Omental fat pad (tissue), 4 donors: ENCODE measurements around the gene INTS2. TPM values are rescaled to one million over a fixed set of nuclear protein-coding genes. Genes with fewer than 3 reads are reported as not detected.
A peak's percentile ranks its signal among the peaks of the same experiment; 100 is the strongest.

Experiments
- ATAC-seq: fragments of 150-250 bp; one replicate; pipeline ENCODE4 v1.9.1; 2016; ENCODE audit warnings: mild to moderate bottlenecking, moderate library complexity; ENCODE audit not compliant: low FRiP score
- DNase-seq: peaks from one replicate; pipeline ENCODE4 v3.0.0-alpha.2; 2019; ENCODE audit warnings: low spot score
- CTCF ChIP-seq, 3 donors: fragments of 450-650 bp; IDR thresholded peaks; one replicate each; pipeline ENCODE4 v1.5.1; 2016 to 2017; ENCODE audit warnings: antibody characterized with exemption in 3 of 3, mild to moderate bottlenecking in 3 of 3, moderate library complexity in 2 of 3
- total RNA-seq, 4 donors: library from RNA; depleted of rRNA; stranded (reverse); fragments of >200 nt; gene quantifications; one replicate each; pipeline ENCODE4 v1.1.0, GENCODE V29; 2016

The INTS2 gene
- total RNA-seq: 10 to 100 TPM in 3 of 4 donors, 1 to 10 TPM in 1; 9.6 to 18.0 (median 10.6) TPM

- peak; percentile 97 for DNase-seq
- ATAC-seq: peak; percentile 94
- TF ChIP-seq CTCF (IDR thresholded peaks at IDR 0.05): peak in 1 of 3 donors; percentile 10
Measured at GRCh38 chr17:61927208-61928100, at the start of gene INTS2. TSS of gene INTS2 (minus strand) at chr17:61927982. CDS start at chr17:61926644, 1,338 bp downstream.

- TF ChIP-seq CTCF (IDR thresholded peaks at IDR 0.05): no peak
- no peak for DNase-seq
- no peak for ATAC-seq
Measured at GRCh38 chr17:61974115-61974514, 46.3 kb upstream of the INTS2 start.

- ATAC-seq (no peak), DNase-seq (no peak)
- TF ChIP-seq CTCF (IDR thresholded peaks at IDR 0.05): no peak
Measured at GRCh38 chr17:61972311-61972710, 44.5 kb upstream of the INTS2 start.

- no peak for DNase-seq
- no peak for ATAC-seq
- TF ChIP-seq CTCF (IDR thresholded peaks at IDR 0.05): no peak
Measured at GRCh38 chr17:61970030-61970429, 42.2 kb upstream of the INTS2 start.

GRCh38 chr17:61968757-61969156 is 41.0 kb upstream of the INTS2 start:
- no peak for DNase-seq
- no peak for TF ChIP-seq CTCF (IDR thresholded peaks at IDR 0.05)
- ATAC-seq: no peak

- TF ChIP-seq CTCF (IDR thresholded peaks at IDR 0.05): no peak
- DNase-seq (no peak), ATAC-seq (no peak)
Measured at GRCh38 chr17:61967729-61968128, 39.9 kb upstream of the INTS2 start.

GRCh38 chr17:61966191-61966590 is 38.4 kb upstream of the INTS2 start:
- TF ChIP-seq CTCF (IDR thresholded peaks at IDR 0.05): no peak
- ATAC-seq (no peak), DNase-seq (no peak)
